GM18951 (cell line): Measurements from ENCODE around the gene APH1A.
"Not testable (repeated sequence)": the region's sequence is repeated elsewhere in the genome, so short reads cannot be mapped to it uniquely, and the experiment has no call there.

ENCODE experiments used
- POLR2A ChIP-seq: IDR thresholded peaks from 4 replicates; pipeline ENCODE4 v1.6.1; 2011; ENCODE audit warnings: mild to moderate bottlenecking; ENCODE audit not compliant: insufficient read length, insufficient read depth; ENCODE audit errors: extremely low read depth
- in situ Hi-C: fragments of 300-500 bp; cut with MboI; formaldehyde crosslinking; loops from one replicate; pipeline ENCODE4 v1.12.0; 2022; ENCODE audit warnings: low sequenced_read_pairs, mixed read lengths, inconsistent platforms; ENCODE audit not compliant: unreplicated experiment

The APH1A gene

GRCh38 chr1:150235294-150235851, 33.4 kb downstream of the APH1A start:
- in situ Hi-C loops: no loop called here
- no peak for TF ChIP-seq POLR2A

- peak; percentile 88 for TF ChIP-seq POLR2A
- in situ Hi-C loops: no loop called here
Measured at GRCh38 chr1:150234566-150235293, 34.1 kb downstream of the APH1A start.

GRCh38 chr1:150234309-150234565, 34.6 kb downstream of the APH1A start:
- in situ Hi-C loops: no loop called here
- TF ChIP-seq POLR2A: no peak

GRCh38 chr1:150233359-150234308, 35.2 kb downstream of the APH1A start:
- in situ Hi-C loops: no loop called here
- no peak for TF ChIP-seq POLR2A

- in situ Hi-C loops: not testable (repeated sequence)
Measured at GRCh38 chr1:150232921-150233320, 35.9 kb downstream of the APH1A start.

- in situ Hi-C loops: not testable (repeated sequence)
Measured at GRCh38 chr1:150228246-150228645, 40.6 kb downstream of the APH1A start.

- TF ChIP-seq POLR2A: no peak
- in situ Hi-C loops: no loop called here
Measured at GRCh38 chr1:150227228-150227627, 41.6 kb downstream of the APH1A start.

GRCh38 chr1:150226486-150226885, 42.3 kb downstream of the APH1A start:
- in situ Hi-C loops: no loop called here
- TF ChIP-seq POLR2A: no peak

- no peak for TF ChIP-seq POLR2A
- in situ Hi-C loops: no loop called here
Measured at GRCh38 chr1:150225546-150225945, 43.3 kb downstream of the APH1A start.

GRCh38 chr1:150224983-150225382, 43.8 kb downstream of the APH1A start:
- in situ Hi-C loops: no loop called here
- TF ChIP-seq POLR2A: no peak

- no peak for TF ChIP-seq POLR2A
- in situ Hi-C loops: no loop called here
Measured at GRCh38 chr1:150221552-150221951, 47.3 kb downstream of the APH1A start.

- in situ Hi-C loops: not testable (repeated sequence)
Measured at GRCh38 chr1:150215855-150216254, 53.0 kb downstream of the APH1A start.
